GM23248 (cell line): ENCODE results near the gene IFNA2. TPM values are rescaled to one million over a fixed set of nuclear protein-coding genes. Genes with fewer than 3 reads are reported as not detected.

Experiments used
- DNase-seq: peaks from one replicate; pipeline ENCODE4 v3.0.0-alpha.2; 2015
- H2AFZ ChIP-seq: fragments of 200-600 bp; sonication (generic); 2 replicates; pipeline ENCODE4 v1.6.1; 2016; ENCODE audit warnings: antibody characterized with exemption
- H3F3A ChIP-seq: fragments of 200-600 bp; sonication (generic); 2 replicates; pipeline ENCODE4 v1.6.1; 2016; ENCODE audit warnings: mild to moderate bottlenecking, antibody characterized with exemption, mixed run types; ENCODE audit not compliant: insufficient read depth
- H3K27ac ChIP-seq: fragments of 200-600 bp; sonication (generic); 2 replicates; pipeline ENCODE4 v1.5.1; 2016; ENCODE audit warnings: mild to moderate bottlenecking
- H3K27me3 ChIP-seq: fragments of 200-600 bp; sonication (generic); replicated peaks from 2 replicates; pipeline ENCODE4 v1.6.1; 2016; ENCODE audit warnings: mild to moderate bottlenecking; ENCODE audit not compliant: insufficient read depth
- H3K36me3 ChIP-seq: fragments of 200-600 bp; sonication (generic); 2 replicates; pipeline ENCODE4 v1.6.1; 2016; ENCODE audit warnings: low read depth, mild to moderate bottlenecking
- H3K4me1 ChIP-seq: fragments of 200-600 bp; sonication (generic); 2 replicates; pipeline ENCODE4 v1.6.1; 2016; ENCODE audit warnings: mild to moderate bottlenecking; ENCODE audit not compliant: insufficient read depth
- H3K4me2 ChIP-seq: fragments of 200-600 bp; sonication (generic); one replicate; pipeline ENCODE4 v1.6.1; 2016; ENCODE audit warnings: mild to moderate bottlenecking; ENCODE audit not compliant: unreplicated experiment
- H3K4me3 ChIP-seq: fragments of 200-600 bp; sonication (generic); 2 replicates; pipeline ENCODE4 v1.5.1; 2016; ENCODE audit warnings: mild to moderate bottlenecking
- H3K79me2 ChIP-seq: fragments of 200-600 bp; sonication (generic); 2 replicates; pipeline ENCODE4 v1.6.1; 2016; ENCODE audit warnings: mild to moderate bottlenecking; ENCODE audit not compliant: insufficient read depth
- H3K9ac ChIP-seq: fragments of 200-600 bp; sonication (generic); 2 replicates; pipeline ENCODE4 v1.6.1; 2016; ENCODE audit warnings: mild to moderate bottlenecking
- H3K9me2 ChIP-seq: fragments of 200-600 bp; sonication (generic); 2 replicates; pipeline ENCODE4 v1.6.1; 2016; ENCODE audit warnings: mixed run types, mild to moderate bottlenecking, moderate library complexity; ENCODE audit not compliant: insufficient read depth
- H3K9me3 ChIP-seq: fragments of 200-600 bp; sonication (generic); one replicate; pipeline ENCODE4 v1.6.1; 2017; ENCODE audit warnings: low read depth
- H4K20me1 ChIP-seq: fragments of 200-600 bp; sonication (generic); 2 replicates; pipeline ENCODE4 v1.6.0; 2016; ENCODE audit not compliant: insufficient read depth
- EZH2 ChIP-seq: fragments of 200-600 bp; sonication (generic); IDR thresholded peaks from 2 replicates; pipeline ENCODE4 v1.6.1; 2018; ENCODE audit warnings: antibody characterized with exemption, mild to moderate bottlenecking; ENCODE audit not compliant: insufficient read depth, poor library complexity, severe bottlenecking
- EZH2phosphoT487 ChIP-seq: fragments of 200-600 bp; sonication (generic); IDR thresholded peaks from 2 replicates; pipeline ENCODE4 v1.6.1; 2018; ENCODE audit warnings: antibody characterized with exemption, moderate library complexity, mild to moderate bottlenecking, low read depth; ENCODE audit not compliant: insufficient read depth
- WGBS, 2 experiments: methylation state at CpG; one replicate each; pipeline ENCODE4 v1.1.6; 2015 to 2017; ENCODE audit warnings: low lambda C conversion rate in 2 of 2, low coverage in 1 of 2; ENCODE audit errors: missing lambda C conversion rate in 2 of 2; 5-methylcytosine and 5-hydroxymethylcytosine counted together
- in situ Hi-C: fragments of 300-500 bp; cut with MboI; formaldehyde crosslinking; loops from 2 replicates; pipeline ENCODE4 v1.15.0; 2020
- polyA plus RNA-seq: library from polyadenylated mRNA; unstranded; fragments of >200 nt; fragmentation: Nextera tagmentation; extraction: Ambion mirVana; gene quantifications from 2 replicates; pipeline ENCODE4 v1.2.1, GENCODE V29; 2016
- total RNA-seq: library from RNA; depleted of rRNA; stranded (reverse); fragments of >200 nt; shearing (Covaris generic); gene quantifications from 2 replicates; pipeline ENCODE4 v1.2.3, GENCODE V29; 2014

Gene IFNA2
- total and polyA plus RNA-seq, 2 experiments from 2014 or later: not detected

DNA sequence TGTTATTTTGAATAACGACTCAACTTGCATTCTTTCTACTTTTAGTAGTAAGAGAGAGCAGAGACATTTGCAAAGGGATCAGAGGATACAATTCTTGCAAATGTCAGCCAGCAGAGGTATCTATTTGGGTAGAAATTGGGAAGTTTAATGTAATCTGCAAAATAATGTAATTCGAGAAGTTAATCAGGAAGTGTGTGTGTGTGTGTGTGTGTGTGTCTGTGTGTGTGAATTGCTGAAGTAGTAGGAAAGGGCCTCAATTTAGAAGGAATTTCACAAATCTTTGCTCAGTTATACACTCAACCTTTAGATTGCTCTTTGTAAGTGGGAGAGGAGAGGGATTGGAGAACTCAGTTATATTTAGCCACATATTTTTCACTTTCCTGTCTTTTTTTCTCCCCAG is 44.0 kb upstream of the IFNA2 start:
- Histone ChIP-seq H3K4me1 (no peaks in the 10 kb centered on the region), H3K9me2 (no peaks in the 10 kb centered on the region), H3K79me2 (no peaks in the 10 kb centered on the region), H3F3A (no peaks in the 10 kb centered on the region), H3K4me2 (no peak overlapping the region), H3K4me3 (no peak overlapping the region), H3K36me3 (no peaks in the 10 kb centered on the region), H3K9me3 (no peaks in the 10 kb centered on the region), H3K27ac (no peak overlapping the region), H4K20me1 (no peaks in the 10 kb centered on the region), H2AFZ (no peak overlapping the region), H3K27me3 (0 out of 2 replicates have a peak, but pooled peaks cover 8% of the 10 kb centered on the region), H3K9ac (no peak overlapping the region)
- WGBS, 2 experiments: 39% methylated on average over 2 of the region's 2 CpGs
- TF ChIP-seq EZH2phosphoT487: no peak
- no peak for TF ChIP-seq EZH2
- no peak for DNase-seq
- in situ Hi-C loops: no loop called here

DNA sequence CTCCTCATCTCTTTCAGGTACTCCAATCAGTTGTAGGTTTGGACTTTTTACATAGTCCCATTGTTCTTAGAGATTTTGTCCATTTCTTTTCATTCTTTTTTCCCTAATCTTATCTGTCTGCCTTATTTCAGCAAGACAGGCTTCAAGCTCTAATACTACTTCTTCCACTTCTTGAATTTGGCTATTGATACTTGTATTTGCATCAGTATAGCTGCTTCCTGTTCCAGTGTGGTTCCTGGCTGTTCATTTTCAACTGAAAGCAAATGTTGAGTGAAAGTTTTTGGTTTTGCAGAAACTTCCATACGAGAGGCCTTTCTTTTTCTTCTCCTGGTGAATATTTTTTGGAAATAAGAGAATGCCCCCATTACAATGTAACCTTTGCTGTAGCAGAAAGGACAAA is 43.0 kb upstream of the IFNA2 start:
- in situ Hi-C loops: no loop called here

DNA sequence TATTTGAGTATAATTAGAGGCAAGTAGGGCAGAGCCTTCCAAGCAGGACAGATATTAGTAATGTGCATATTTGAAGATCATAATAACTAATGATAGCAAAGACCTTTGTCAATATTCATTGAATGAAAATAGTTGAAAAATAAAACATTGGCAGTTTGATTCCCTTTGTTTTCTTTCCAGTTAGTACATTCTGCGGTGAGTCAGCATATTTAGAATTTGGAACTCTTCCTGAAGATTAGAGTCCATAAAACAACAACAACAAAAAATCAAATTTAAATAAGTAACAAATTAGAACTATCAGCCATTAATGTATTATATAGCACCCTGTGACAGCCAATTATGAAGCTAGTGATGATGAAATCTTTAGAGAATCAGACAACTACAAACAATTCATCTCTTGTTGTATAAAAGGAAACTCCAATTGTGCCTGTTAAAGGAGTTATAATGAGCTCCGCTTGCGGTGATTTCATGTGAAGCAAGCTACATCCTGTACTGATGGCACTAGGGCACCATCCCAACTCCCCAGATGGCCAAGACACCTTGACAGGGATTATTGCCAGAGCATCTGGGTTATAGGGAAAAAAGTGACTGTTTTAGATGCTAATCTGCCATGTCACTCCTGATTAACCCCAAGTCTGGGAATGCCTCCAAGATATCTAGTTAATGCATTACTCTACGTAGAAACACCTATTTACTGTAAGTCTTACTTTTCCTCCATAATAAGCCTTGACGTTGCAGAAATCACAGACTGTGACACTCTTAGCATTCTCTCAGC is 30.5 kb upstream of the IFNA2 start:
- Histone ChIP-seq H4K20me1 (no peaks in the 10 kb centered on the region), H3K79me2 (no peaks in the 10 kb centered on the region), H3K27me3 (no peaks in the 10 kb centered on the region), H3K4me2 (no peak overlapping the region), H3K36me3 (no peaks in the 10 kb centered on the region), H3K4me1 (peaks cover 25% of the 10 kb centered on the region), H3K9me2 (no peaks in the 10 kb centered on the region), H2AFZ (no peak overlapping the region), H3K9ac (no peak overlapping the region), H3K9me3 (no peaks in the 10 kb centered on the region), H3K27ac (no peak overlapping the region), H3F3A (no peaks in the 10 kb centered on the region), H3K4me3 (no peak overlapping the region)
- in situ Hi-C loops: no loop called here
- 65 to 68% methylated on average over 5 of the region's 5 CpGs for WGBS, 2 experiments
- TF ChIP-seq EZH2phosphoT487: no peak
- no peak for TF ChIP-seq EZH2
- peak; percentile 32 for DNase-seq

More for the DNA sequence above, 43.0 kb upstream of the IFNA2 start:
- H3K4me1 ChIP-seq: no peaks in the 10 kb centered on the region
- no peak for DNase-seq
- H3K79me2 ChIP-seq: no peaks in the 10 kb centered on the region
- H3K9ac ChIP-seq: no peak overlapping the region
- 0 out of 2 replicates have a peak, but pooled peaks cover 8% of the 10 kb centered on the region for H3K27me3 ChIP-seq
- no peak overlapping the region for H2AFZ ChIP-seq
- TF ChIP-seq EZH2phosphoT487 (no peak), EZH2 (no peak)
- H3K4me3 ChIP-seq: no peak overlapping the region
- 49 to 57% methylated on average over 1 of the region's 1 CpG for WGBS, 2 experiments
- H4K20me1 ChIP-seq: no peaks in the 10 kb centered on the region
- no peak overlapping the region for H3K4me2 ChIP-seq
- no peaks in the 10 kb centered on the region for H3K9me3 ChIP-seq
- no peaks in the 10 kb centered on the region for H3K9me2 ChIP-seq
- H3F3A ChIP-seq: no peaks in the 10 kb centered on the region
- H3K36me3 ChIP-seq: no peaks in the 10 kb centered on the region
- no peak overlapping the region for H3K27ac ChIP-seq

DNA sequence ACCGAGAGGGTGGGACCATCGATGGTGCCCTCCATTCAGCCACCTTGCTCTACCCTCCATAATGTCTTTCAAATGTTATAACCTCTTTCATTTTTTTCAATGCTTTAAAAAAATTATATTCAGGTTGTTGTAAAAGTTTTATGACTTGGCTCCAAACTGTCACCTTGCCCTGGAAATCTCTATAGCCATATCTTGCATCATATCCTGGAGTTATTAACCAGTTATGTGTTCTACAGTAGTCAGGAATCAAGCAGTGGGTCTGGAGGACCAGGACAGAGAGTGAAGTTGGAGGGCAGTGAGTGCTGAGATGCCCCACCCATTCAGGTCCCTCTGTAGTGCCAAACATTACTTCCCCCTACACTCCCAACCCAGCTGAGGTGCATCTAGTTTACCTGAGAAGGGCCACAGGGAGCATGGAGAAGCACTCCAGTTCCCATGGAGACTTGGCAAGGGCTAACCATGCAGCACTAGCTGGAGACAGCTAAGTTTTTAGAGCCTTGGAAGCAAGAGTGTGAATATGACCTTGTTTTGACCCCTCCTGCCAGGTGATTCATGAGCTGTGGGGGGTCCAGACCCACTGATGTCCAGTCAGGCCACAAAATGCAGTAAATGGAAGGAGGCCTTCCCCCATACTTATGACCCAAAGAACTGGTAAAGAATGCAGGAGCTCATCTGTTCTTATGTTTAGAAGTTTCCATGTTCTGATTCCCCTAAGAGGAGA is 29.2 kb upstream of the IFNA2 start:
- Histone ChIP-seq H2AFZ (no peak overlapping the region), H3K9ac (no peak overlapping the region), H4K20me1 (no peaks in the 10 kb centered on the region), H3K4me3 (no peak overlapping the region), H3K27me3 (no peaks in the 10 kb centered on the region), H3K79me2 (no peaks in the 10 kb centered on the region), H3K4me1 (peaks cover 15% of the 10 kb centered on the region), H3K4me2 (no peak overlapping the region), H3K27ac (no peak overlapping the region), H3F3A (no peaks in the 10 kb centered on the region), H3K9me3 (no peaks in the 10 kb centered on the region), H3K36me3 (no peaks in the 10 kb centered on the region), H3K9me2 (no peaks in the 10 kb centered on the region)
- WGBS, 2 experiments: 94 to 98% methylated on average over 2 of the region's 2 CpGs
- in situ Hi-C loops: no loop called here
- no peak for DNase-seq
- no peak for TF ChIP-seq EZH2
- no peak for TF ChIP-seq EZH2phosphoT487
